Lower leg skin (tissue), 4 donors: Measurements from ENCODE around the gene CSF1R. TPM values are rescaled to one million over a fixed set of nuclear protein-coding genes. Genes with fewer than 3 reads are reported as not detected.
"Not testable (repeated sequence)": the region's sequence is repeated elsewhere in the genome, so short reads cannot be mapped to it uniquely, and the experiment has no call there.

Experiments
- DNase-seq, 2 donors: peaks; one replicate each; pipeline ENCODE4 v3.0.0-alpha.2; 2019; ENCODE audit warnings: low spot score in 2 of 2
- H3K4me3 ChIP-seq: fragments of 200-600 bp; sonication (generic); 2 replicates; pipeline ENCODE4 v1.5.1; 2017; ENCODE audit warnings: mild to moderate bottlenecking, low read depth; ENCODE audit not compliant: poor library complexity, severe bottlenecking
- CTCF ChIP-seq, 3 donors: fragments of 450-650 bp; IDR thresholded peaks; one replicate each; pipeline ENCODE4 v1.5.1; 2016; ENCODE audit warnings: antibody characterized with exemption in 3 of 3, mild to moderate bottlenecking in 3 of 3, moderate library complexity in 2 of 3
- POLR2A ChIP-seq, 2 donors: fragments of 450-650 bp; IDR thresholded peaks; one replicate each; pipeline ENCODE4 v1.6.1; 2016 to 2017; ENCODE audit warnings: antibody characterized with exemption in 2 of 2, mild to moderate bottlenecking in 1 of 2, moderate library complexity in 1 of 2
- WGBS, 2 donors: methylation state at CpG; one replicate each; pipeline ENCODE4 v1.1.5; 2018; 5-methylcytosine and 5-hydroxymethylcytosine counted together
- intact Hi-C: fragments of 100-400 bp; cut with DNase I; formaldehyde crosslinking; loops from one replicate; pipeline ENCODE4 v1.15.0; 2023; ENCODE audit warnings: low total_unique reads
- total RNA-seq, 4 donors: library from RNA; depleted of rRNA; stranded (reverse); fragments of >200 nt; gene quantifications; one replicate each; pipeline ENCODE4 v1.1.0, GENCODE V29; 2016

CSF1R gene
- total RNA-seq, 4 donors from 2014 or later, result 17.9 to 27.3 (median 23.9) TPM

- intact Hi-C loops, result no loop called here
- peak in 1 of 2 donors; percentile 53 for DNase-seq
- no peak for TF ChIP-seq POLR2A (IDR thresholded peaks at IDR 0.05)
- TF ChIP-seq CTCF (IDR thresholded peaks at IDR 0.05), result no peak
- WGBS, 2 donors, result 78 to 90% methylated on average over 5 of the region's 6 CpGs
- no peak overlapping the region for H3K4me3 ChIP-seq
Measured at GRCh38 chr5:150052226-150052955, 34.0 kb downstream of the CSF1R start.

GRCh38 chr5:150051657-150052195, 34.6 kb downstream of the CSF1R start:
- TF ChIP-seq CTCF (IDR thresholded peaks at IDR 0.05), result no peak
- no peak for TF ChIP-seq POLR2A (IDR thresholded peaks at IDR 0.05)
- intact Hi-C loops, result no loop called here
- peak in 1 of 2 donors; percentile 80 for DNase-seq
- no peak overlapping the region for H3K4me3 ChIP-seq
- WGBS, 2 donors, result 93 to 94% methylated on average over 18 of the region's 18 CpGs

GRCh38 chr5:150050172-150050811, 36.1 kb downstream of the CSF1R start:
- intact Hi-C loops, H3K4me3 ChIP-seq, DNase-seq: not testable (repeated sequence)
- WGBS, 2 donors, result 88 to 92% methylated on average over 13 to 14 of the region's 14 CpGs

GRCh38 chr5:150046031-150046430, 40.3 kb downstream of the CSF1R start:
- no peak overlapping the region for H3K4me3 ChIP-seq
- whole genome bisulfite sequencing, 2 donors, result 96 to 97% methylated on average over 6 of the region's 6 CpGs
- intact Hi-C loops, result no loop called here
- DNase-seq, result no peak
- TF ChIP-seq POLR2A (IDR thresholded peaks at IDR 0.05) (no peak), CTCF (IDR thresholded peaks at IDR 0.05) (no peak)

GRCh38 chr5:150045549-150045948, 40.8 kb downstream of the CSF1R start:
- intact Hi-C loops, result no loop called here
- no peak overlapping the region for H3K4me3 ChIP-seq
- DNase-seq, result no peak
- 94% methylated on average over 6 of the region's 6 CpGs for WGBS, 2 donors
- TF ChIP-seq POLR2A (IDR thresholded peaks at IDR 0.05) (no peak), CTCF (IDR thresholded peaks at IDR 0.05) (no peak)

- intact Hi-C loops, result no loop called here
- DNase-seq, result no peak
- no peak overlapping the region for H3K4me3 ChIP-seq
- TF ChIP-seq POLR2A (IDR thresholded peaks at IDR 0.05) (no peak), CTCF (IDR thresholded peaks at IDR 0.05) (no peak)
- WGBS, 2 donors, result 86 to 90% methylated on average over 7 of the region's 7 CpGs
Measured at GRCh38 chr5:150044712-150045111, 41.6 kb downstream of the CSF1R start.
